Neuronal stem cell (in vitro differentiated cells): Measurements from ENCODE around the gene LCE1B. TPM values are rescaled to one million over a fixed set of nuclear protein-coding genes. Genes with fewer than 3 reads are reported as not detected.

Source experiments
- DNase-seq: peaks from one replicate; pipeline ENCODE4 v3.0.0-alpha.2; 2013; ENCODE audit warnings: low spot score
- H2AFZ ChIP-seq: one replicate; pipeline ENCODE4 v1.6.1; 2013; ENCODE audit warnings: mild to moderate bottlenecking, low read length, inconsistent platforms
- H2AK5ac ChIP-seq: 2 replicates; pipeline ENCODE4 v1.6.1; 2013; ENCODE audit warnings: low read depth, mild to moderate bottlenecking, inconsistent platforms, low read length, moderate library complexity, mixed read lengths
- H2BK120ac ChIP-seq: 2 replicates; pipeline ENCODE4 v1.6.1; 2013; ENCODE audit warnings: low read depth, mild to moderate bottlenecking, inconsistent platforms, low read length, moderate library complexity, mixed read lengths
- H2BK12ac ChIP-seq: one replicate; pipeline ENCODE4 v1.6.1; 2013; ENCODE audit warnings: low read length, inconsistent platforms
- H2BK15ac ChIP-seq: 2 replicates; pipeline ENCODE4 v1.6.1; 2013; ENCODE audit warnings: mild to moderate bottlenecking, low read length, inconsistent platforms, mixed read lengths
- H2BK5ac ChIP-seq: one replicate; pipeline ENCODE4 v1.6.1; 2013; ENCODE audit warnings: inconsistent platforms, mild to moderate bottlenecking, low read length, moderate library complexity
- H3K14ac ChIP-seq: one replicate; pipeline ENCODE4 v1.6.1; 2013; ENCODE audit warnings: low read length, inconsistent platforms
- H3K18ac ChIP-seq: 2 replicates; pipeline ENCODE4 v1.6.1; 2013; ENCODE audit warnings: low read length, inconsistent platforms
- H3K23ac ChIP-seq: 2 replicates; pipeline ENCODE4 v1.6.1; 2013; ENCODE audit warnings: low read depth, mild to moderate bottlenecking, mixed read lengths, low read length, inconsistent platforms; ENCODE audit not compliant: poor library complexity
- H3K27ac ChIP-seq: replicated peaks from 3 replicates; pipeline ENCODE4 v1.5.1; 2013; ENCODE audit warnings: low read length, inconsistent platforms
- H3K27me3 ChIP-seq, 3 experiments: 2 replicates each; pipeline ENCODE4 v1.6.1; 2013; ENCODE audit warnings: low read length in 3 of 3, mild to moderate bottlenecking in 2 of 3, inconsistent platforms in 1 of 3, low read depth in 1 of 3, mixed read lengths in 1 of 3, moderate library complexity in 1 of 3; ENCODE audit not compliant: control insufficient read depth in 3 of 3, insufficient read depth in 3 of 3
- H3K36me3 ChIP-seq, 2 donors: replicated peaks in 1 of 2; 2 replicates each; pipeline ENCODE4 v1.6.1; 2013; ENCODE audit warnings: low read length in 2 of 2; ENCODE audit not compliant: control insufficient read depth in 2 of 2, insufficient read depth in 2 of 2
- H3K4ac ChIP-seq: 2 replicates; pipeline ENCODE4 v1.6.1; 2013; ENCODE audit warnings: inconsistent platforms, mild to moderate bottlenecking, low read length, moderate library complexity
- H3K4me1 ChIP-seq, 2 donors: 1 replicate in 1 of 2; 2 replicates in 1 of 2; pipeline ENCODE4 v1.6.1; 2013; ENCODE audit warnings: low read length in 2 of 2, low read depth in 1 of 2; ENCODE audit not compliant: control insufficient read depth in 2 of 2, insufficient read depth in 1 of 2
- H3K4me2 ChIP-seq: one replicate; pipeline ENCODE4 v1.6.1; 2013; ENCODE audit warnings: mild to moderate bottlenecking, low read length, inconsistent platforms; ENCODE audit not compliant: insufficient read depth, poor library complexity, severe bottlenecking
- H3K4me3 ChIP-seq, 2 donors: 2 replicates each; pipeline ENCODE4 v1.5.1; 2013; ENCODE audit warnings: low read length in 2 of 2, mild to moderate bottlenecking in 2 of 2, inconsistent platforms in 1 of 2, moderate library complexity in 1 of 2
- H3K79me1 ChIP-seq: one replicate; pipeline ENCODE4 v1.6.1; 2013; ENCODE audit warnings: low read depth, mild to moderate bottlenecking, inconsistent platforms, low read length, moderate library complexity
- H3K9ac ChIP-seq: one replicate; pipeline ENCODE4 v1.6.1; 2013; ENCODE audit warnings: mild to moderate bottlenecking, low read depth, low read length, inconsistent platforms; ENCODE audit not compliant: poor library complexity
- H3K9me3 ChIP-seq, 2 donors: replicated peaks in 1 of 2; 2 replicates each; pipeline versions ENCODE3 to v1.6.1; 2013; ENCODE audit warnings: low read length in 2 of 2, mild to moderate bottlenecking in 2 of 2, inconsistent platforms in 1 of 2, low read depth in 1 of 2, mixed read lengths in 1 of 2, moderate library complexity in 1 of 2; ENCODE audit not compliant: control insufficient read depth in 2 of 2, insufficient read depth in 1 of 2
- H4K8ac ChIP-seq: one replicate; pipeline ENCODE4 v1.6.1; 2013; ENCODE audit warnings: low read depth, mild to moderate bottlenecking, inconsistent platforms, low read length, moderate library complexity
- H4K91ac ChIP-seq: one replicate; pipeline ENCODE4 v1.6.1; 2013; ENCODE audit warnings: low read length, low read depth, mild to moderate bottlenecking, inconsistent platforms; ENCODE audit not compliant: poor library complexity
- WGBS, 2 donors: extraction: QIAGEN DNeasy Blood & Tissue Kit; methylation state at CpG; one replicate each; pipeline ENCODE4 v1.1.7; 2013; ENCODE audit warnings: missing lambda C conversion rate in 2 of 2, mixed read lengths in 1 of 2; ENCODE audit not compliant: insufficient read length in 2 of 2, insufficient replicate concordance in 1 of 2; ENCODE audit errors: extremely low coverage in 2 of 2; 5-methylcytosine and 5-hydroxymethylcytosine counted together
- polyA plus RNA-seq, 2 experiments: library from polyadenylated mRNA; stranded (reverse); fragments of 200-250 nt; gene quantifications; one replicate each; pipeline ENCODE4 v1.2.3, GENCODE V29; 2013

LCE1B gene
- not detected for polyA plus RNA-seq (2013, experiment 1 of 2)
- not detected for polyA plus RNA-seq (2013, experiment 2 of 2)

DNA sequence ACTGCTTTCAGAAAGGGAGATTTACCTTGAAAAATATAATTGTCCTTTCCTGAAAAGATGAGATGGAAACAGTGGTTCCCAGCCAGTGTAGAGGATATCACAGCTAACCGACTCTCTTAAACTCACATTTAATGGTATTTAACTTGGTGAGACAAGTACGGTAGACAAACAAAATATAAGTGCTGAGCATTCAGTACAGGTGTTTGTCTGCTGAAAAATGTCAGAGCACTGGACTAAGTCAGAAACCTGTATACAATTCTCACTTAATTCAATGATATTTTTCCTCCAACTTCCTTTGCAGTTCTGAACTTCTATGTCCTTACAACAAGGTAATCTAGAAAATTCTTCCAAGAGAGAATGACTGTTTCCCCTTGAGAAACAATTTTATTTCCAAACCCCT is at the start of gene LCE1B:
Gene LCE1B (plus strand): TSS at position 301 of the 400 bp plus-strand sequence. CDS start 476 bp downstream, outside the sequence.
- Histone ChIP-seq H3K27ac (no peak within 1 kb of the TSS), H2BK12ac (no peak within 1 kb of the TSS), H3K18ac (no peak within 1 kb of the TSS), H4K8ac (no peak within 1 kb of the TSS), H2BK5ac (no peak within 1 kb of the TSS), H3K4me1 (no peaks in the 10 kb centered on the region), H2BK120ac (no peak within 1 kb of the TSS), H3K4me3 (no peak within 1 kb of the TSS), H2AFZ (no peak within 1 kb of the TSS), H3K27me3 (no peaks in the 10 kb centered on the region), H3K4me2 (no peak within 1 kb of the TSS), H3K9ac (no peak within 1 kb of the TSS), H2AK5ac (no peak within 1 kb of the TSS), H4K91ac (no peak within 1 kb of the TSS), H3K36me3 (no peaks in the 10 kb centered on the region), H2BK15ac (no peak within 1 kb of the TSS), H3K14ac (no peak within 1 kb of the TSS), H3K9me3 (peaks cover 0 to 4% of the 10 kb centered on the region in 2 donors), H3K79me1 (no peaks in the 10 kb centered on the region), H3K23ac (no peak within 1 kb of the TSS), H3K4ac (no peak within 1 kb of the TSS)
- no CpG with 5 or more reads among the region's 2 CpGs for WGBS, 2 donors
- DNase-seq = no peak

DNA sequence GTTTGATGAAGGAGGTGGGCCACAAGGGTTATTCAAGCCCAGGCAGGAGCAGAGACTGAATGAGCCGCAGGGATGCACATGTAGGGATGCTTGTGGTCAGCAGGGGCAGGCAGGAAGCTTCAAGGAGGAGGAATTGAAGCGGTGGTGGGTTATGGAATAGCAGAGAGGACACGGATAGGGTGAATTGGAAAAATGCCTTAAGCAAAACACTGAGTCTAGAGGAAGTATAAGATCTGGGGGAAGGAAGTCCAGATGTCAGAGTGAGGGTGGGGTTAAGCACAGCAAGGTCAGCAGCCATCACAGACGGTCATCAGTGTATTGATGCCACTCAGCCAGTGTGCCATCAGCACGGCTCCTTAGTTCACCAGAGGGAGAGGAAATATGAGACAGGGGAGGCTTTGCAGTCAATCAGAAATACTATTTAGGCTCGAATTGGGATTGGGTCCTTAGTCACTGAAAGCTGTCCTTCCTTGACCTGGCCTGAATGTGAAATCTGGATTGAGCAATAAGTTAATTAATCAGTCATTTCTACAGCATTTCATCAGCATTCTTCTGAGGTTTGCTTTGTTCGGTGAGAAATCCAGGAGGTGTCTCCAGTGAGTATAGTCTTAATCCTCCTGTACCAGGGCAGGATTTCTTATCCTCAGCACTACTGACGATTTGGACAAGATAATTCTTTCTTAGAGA is 42.8 kb upstream of the LCE1B start:
- Histone ChIP-seq H3K27ac (no peak overlapping the region), H2AFZ (no peak overlapping the region), H3K9me3 (peaks cover 0 to 22% of the 10 kb centered on the region in 2 donors), H2BK120ac (no peak overlapping the region), H4K8ac (no peak overlapping the region), H3K23ac (no peak overlapping the region), H2BK5ac (no peak overlapping the region), H3K79me1 (no peaks in the 10 kb centered on the region), H3K18ac (no peak overlapping the region), H2BK12ac (no peak overlapping the region), H3K4me1 (no peaks in the 10 kb centered on the region), H3K4ac (no peak overlapping the region), H3K27me3 (no peaks in the 10 kb centered on the region), H2BK15ac (no peak overlapping the region), H4K91ac (no peak overlapping the region), H3K36me3 (no peaks in the 10 kb centered on the region), H3K4me3 (no peak overlapping the region), H3K4me2 (no peak overlapping the region), H2AK5ac (no peak overlapping the region), H3K14ac (no peak overlapping the region), H3K9ac (no peak overlapping the region)
- no peak for DNase-seq
- WGBS, 2 donors = no CpG with 5 or more reads among the region's 8 CpGs

GRCh38 chr1:152770411-152770810 is 41.4 kb upstream of the LCE1B start:
- Histone ChIP-seq H3K18ac (no peak overlapping the region), H3K4me2 (no peak overlapping the region), H3K14ac (no peak overlapping the region), H2AFZ (no peak overlapping the region), H3K36me3 (no peaks in the 10 kb centered on the region), H4K8ac (no peak overlapping the region), H3K23ac (no peak overlapping the region), H3K9ac (no peak overlapping the region), H3K4me3 (no peak overlapping the region), H4K91ac (no peak overlapping the region), H2BK120ac (no peak overlapping the region), H3K79me1 (no peaks in the 10 kb centered on the region), H3K9me3 (peaks cover 0 to 24% of the 10 kb centered on the region in 2 donors), H2BK5ac (no peak overlapping the region), H2AK5ac (no peak overlapping the region), H2BK12ac (no peak overlapping the region), H3K27me3 (no peaks in the 10 kb centered on the region), H3K4ac (no peak overlapping the region), H3K4me1 (no peaks in the 10 kb centered on the region), H3K27ac (no peak overlapping the region), H2BK15ac (no peak overlapping the region)
- no CpG with 5 or more reads among the region's 1 CpG for WGBS, 2 donors
- no peak for DNase-seq

DNA sequence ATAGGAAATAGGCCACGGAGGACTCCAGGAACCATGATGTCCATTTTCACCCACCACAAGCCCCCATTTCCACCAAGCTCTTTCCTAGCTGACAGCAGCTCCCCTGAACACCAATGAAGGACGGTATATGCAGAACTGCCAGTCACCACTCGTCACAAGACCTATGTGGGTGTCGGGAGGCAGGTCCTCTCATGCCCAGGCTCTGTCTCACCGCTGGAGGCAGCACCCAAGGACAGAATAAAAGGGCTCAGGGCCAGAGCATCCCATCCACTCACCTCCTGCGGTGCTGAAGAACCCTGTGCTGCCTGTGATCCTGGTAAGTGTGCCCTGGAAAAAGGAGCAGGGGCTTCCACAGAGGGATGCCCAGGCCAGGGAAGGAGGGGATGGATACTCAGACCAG is 36.9 kb upstream of the LCE1B start, which contains the start of gene LCE1F:
Gene LCE1F (plus strand): TSS at position 266 of the 400 bp plus-strand sequence. CDS start 1,232 bp downstream, outside the sequence.
- WGBS, 2 donors = no CpG with 5 or more reads among the region's 6 CpGs
- Histone ChIP-seq H2BK12ac (no peak within 1 kb of the TSS), H2BK120ac (no peak within 1 kb of the TSS), H4K91ac (no peak within 1 kb of the TSS), H3K79me1 (no peaks in the 10 kb centered on the region), H3K4ac (no peak within 1 kb of the TSS), H2BK5ac (no peak within 1 kb of the TSS), H3K14ac (no peak within 1 kb of the TSS), H3K23ac (no peak within 1 kb of the TSS), H3K27ac (no peak within 1 kb of the TSS), H3K4me2 (no peak within 1 kb of the TSS), H2AK5ac (no peak within 1 kb of the TSS), H3K9ac (no peak within 1 kb of the TSS), H2AFZ (no peak within 1 kb of the TSS), H3K36me3 (no peaks in the 10 kb centered on the region), H3K4me1 (no peaks in the 10 kb centered on the region), H3K18ac (no peak within 1 kb of the TSS), H3K9me3 (peaks cover 0 to 17% of the 10 kb centered on the region in 2 donors), H4K8ac (no peak within 1 kb of the TSS), H3K4me3 (no peak within 1 kb of the TSS), H3K27me3 (no peaks in the 10 kb centered on the region), H2BK15ac (no peak within 1 kb of the TSS)
- DNase-seq = no peak
